Neural crest cell (in vitro differentiated cells): ENCODE data around the gene OXLD1. TPM values are rescaled to one million over a fixed set of nuclear protein-coding genes. Genes with fewer than 3 reads are reported as not detected.
A peak's percentile ranks its signal among the peaks of the same experiment; 100 is the strongest.

ENCODE experiments used
- DNase-seq: peaks from one replicate; pipeline ENCODE4 v3.0.0; 2021; ENCODE audit warnings: low read depth, mixed read lengths, low spot score
- H3K27ac Mint-ChIP-seq: one replicate; pipeline ENCODE4 v1.8.0; 2021; ENCODE audit warnings: mild to moderate bottlenecking, mixed read lengths; ENCODE audit not compliant: unreplicated experiment
- H3K27me3 Mint-ChIP-seq: 2 replicates; pipeline ENCODE4 v1.8.0; 2021; ENCODE audit warnings: low read depth, mild to moderate bottlenecking, mixed read lengths
- H3K36me3 Mint-ChIP-seq: 2 replicates; pipeline ENCODE4 v1.8.0; 2021; ENCODE audit warnings: low read depth, mild to moderate bottlenecking, mixed read lengths
- H3K4me1 Mint-ChIP-seq: 2 replicates; pipeline ENCODE4 v1.8.0; 2021; ENCODE audit warnings: mixed read lengths
- H3K4me3 Mint-ChIP-seq: one replicate; pipeline ENCODE4 v1.8.0; 2021; ENCODE audit warnings: mild to moderate bottlenecking, mixed read lengths
- H3K9me3 Mint-ChIP-seq: 2 replicates; pipeline ENCODE4 v1.8.0; 2021; ENCODE audit warnings: mixed read lengths
- CTCF ChIP-seq: fragments of 200-600 bp; sonication (generic); conservative IDR thresholded peaks from 2 replicates; pipeline ENCODE4 v1.5.0; 2021; ENCODE audit warnings: antibody characterized with exemption, mild to moderate bottlenecking
- total RNA-seq: library from RNA; stranded (reverse); gene quantifications from 2 replicates; pipeline ENCODE4 v1.2.1, GENCODE V29; 2021

The OXLD1 gene
- total RNA-seq, 1 donor from 2014 or later: 28.2 TPM

GRCh38 chr17:81660441-81660840 is 6.0 kb downstream of the OXLD1 start:
- Mint-ChIP-seq H3K4me3 (peak overlapping the region; percentile 47), H3K4me1 (no peaks in the 10 kb centered on the region), H3K27ac (no peak overlapping the region), H3K36me3 (no peaks in the 10 kb centered on the region), H3K27me3 (no peaks in the 10 kb centered on the region), H3K9me3 (no peaks in the 10 kb centered on the region)
- no peak for TF ChIP-seq CTCF
- no peak for DNase-seq

DNA sequence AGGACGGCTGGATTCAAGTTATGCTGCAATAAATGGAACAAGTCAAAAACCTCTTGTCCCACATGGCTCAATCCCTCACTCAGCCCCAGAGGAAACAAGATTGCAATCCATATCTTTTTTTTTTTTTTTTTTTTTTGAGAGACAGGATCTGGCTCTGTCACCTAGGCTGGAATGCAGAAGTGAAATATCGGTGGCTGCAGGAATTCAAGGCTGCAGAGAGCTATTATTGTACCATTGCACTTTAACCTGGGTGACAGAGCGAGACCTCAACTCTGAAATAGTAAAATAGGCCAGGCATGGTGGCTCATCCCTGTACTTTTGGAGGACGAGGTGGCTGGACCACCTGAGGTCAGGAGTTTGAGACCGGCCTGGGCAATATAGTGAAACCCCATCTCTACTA is 7.4 kb downstream of the OXLD1 start:
- Mint-ChIP-seq H3K27me3 (no peaks in the 10 kb centered on the region), H3K36me3 (no peaks in the 10 kb centered on the region), H3K4me1 (no peaks in the 10 kb centered on the region), H3K4me3 (no peak overlapping the region), H3K27ac (no peak overlapping the region), H3K9me3 (no peaks in the 10 kb centered on the region)
- TF ChIP-seq CTCF: no peak
- DNase-seq: no peak

DNA sequence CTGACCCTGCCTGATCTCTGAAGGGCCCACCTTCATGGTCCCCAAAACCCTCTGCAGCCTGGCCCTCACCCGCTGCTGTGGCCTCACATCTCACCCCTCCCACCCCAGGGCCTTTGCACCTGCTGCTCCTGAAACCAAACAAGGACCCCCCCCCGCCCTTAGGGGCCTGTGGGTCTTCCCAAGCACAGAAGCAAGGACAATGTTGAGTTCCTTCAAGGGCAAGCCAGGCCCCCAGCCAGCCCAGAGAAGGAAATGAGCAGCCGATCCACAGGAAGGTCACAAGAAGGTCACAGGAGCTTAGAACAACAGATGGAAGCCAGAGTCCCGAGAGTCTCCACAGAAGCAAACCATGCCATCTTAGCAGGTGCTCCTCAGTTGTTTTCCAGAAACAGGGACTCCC is 9.6 kb downstream of the OXLD1 start:
- H3K27me3 Mint-ChIP-seq: no peaks in the 10 kb centered on the region
- no peaks in the 10 kb centered on the region for H3K36me3 Mint-ChIP-seq
- no peak for DNase-seq
- no peak overlapping the region for H3K4me3 Mint-ChIP-seq
- peaks cover 8% of the 10 kb centered on the region for H3K4me1 Mint-ChIP-seq
- no peak overlapping the region for H3K27ac Mint-ChIP-seq
- H3K9me3 Mint-ChIP-seq: no peaks in the 10 kb centered on the region
- TF ChIP-seq CTCF: no peak

DNA sequence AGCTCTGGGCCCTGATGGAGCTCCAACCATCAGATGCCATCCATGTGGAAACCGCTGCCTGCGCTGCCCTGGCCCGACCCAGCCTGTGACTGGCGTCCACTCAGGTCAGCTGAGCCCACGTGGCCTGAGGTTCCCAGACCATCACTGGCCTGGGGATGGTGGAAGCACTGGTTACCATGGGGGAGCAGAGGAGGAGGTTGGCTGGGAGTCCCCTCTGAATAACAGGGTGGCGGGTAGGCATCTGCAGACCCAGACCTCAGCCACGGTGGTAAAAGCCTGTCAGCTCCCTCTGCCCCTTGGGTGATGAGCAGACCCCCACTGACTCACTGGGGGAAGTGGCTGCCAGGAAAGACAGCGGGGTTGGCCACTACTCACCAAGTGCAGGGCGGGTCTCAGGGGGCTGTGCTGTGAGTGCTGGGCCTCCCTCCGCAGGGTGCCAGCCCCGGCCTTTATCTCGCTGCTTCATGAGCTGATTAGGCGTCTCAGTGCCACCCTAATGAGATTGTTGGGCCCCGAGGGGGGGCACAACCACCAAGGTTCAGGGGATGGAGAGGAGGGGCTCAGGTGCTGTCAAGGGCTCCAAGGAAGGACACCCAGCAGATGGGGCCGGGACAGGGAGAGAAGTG is 10.2 kb downstream of the OXLD1 start, which contains the start of gene PDE6G:
Gene PDE6G, minus strand, starts transcription at position 425 of the 626 bp plus-strand sequence. CDS start 3,237 bp downstream, outside the sequence.
- Mint-ChIP-seq H3K27me3 (no peaks in the 10 kb centered on the region), H3K9me3 (no peaks in the 10 kb centered on the region), H3K36me3 (no peaks in the 10 kb centered on the region), H3K27ac (no peak within 1 kb of the TSS), H3K4me3 (no peak within 1 kb of the TSS), H3K4me1 (peaks cover 11% of the 10 kb centered on the region)
- TF ChIP-seq CTCF: no peak
- DNase-seq: no peak

- Mint-ChIP-seq H3K27ac (no peak overlapping the region), H3K9me3 (no peaks in the 10 kb centered on the region), H3K4me3 (no peak overlapping the region), H3K27me3 (no peaks in the 10 kb centered on the region), H3K36me3 (no peaks in the 10 kb centered on the region), H3K4me1 (peaks cover 11% of the 10 kb centered on the region)
- no peak for DNase-seq
- TF ChIP-seq CTCF: no peak
These were observed 10.9 kb downstream of the OXLD1 start for GRCh38 chr17:81655378-81656117.
